Fibroblast of upper back skin (primary cell): Measurements from ENCODE around the gene VGLL4.

Experiments used
- DNase-seq: peaks from one replicate; pipeline ENCODE4 v3.0.0-alpha.2; 2013

VGLL4 gene

GRCh38 chr3:11546657-11547302, 96.9 kb downstream of the VGLL4 start:
- no peak for DNase-seq

GRCh38 chr3:11545186-11545851, 98.4 kb downstream of the VGLL4 start:
- DNase-seq: no peak

- peak; percentile 43 for DNase-seq
Observed at GRCh38 chr3:11544412-11545181, 99.1 kb downstream of the VGLL4 start.

GRCh38 chr3:11543948-11544387, 99.7 kb downstream of the VGLL4 start:
- no peak for DNase-seq

GRCh38 chr3:11543141-11543947, 100.4 kb downstream of the VGLL4 start:
- no peak for DNase-seq

GRCh38 chr3:11542551-11542950, 101.2 kb downstream of the VGLL4 start:
- DNase-seq: no peak

- no peak for DNase-seq
Observed at GRCh38 chr3:11541321-11542303, 102.1 kb downstream of the VGLL4 start.

GRCh38 chr3:11539677-11540076, 104.0 kb downstream of the VGLL4 start:
- no peak for DNase-seq

- DNase-seq: no peak
Observed at GRCh38 chr3:11539218-11539617, 104.5 kb downstream of the VGLL4 start.

GRCh38 chr3:11538581-11538980, 105.1 kb downstream of the VGLL4 start:
- no peak for DNase-seq

GRCh38 chr3:11536936-11537612, 106.6 kb downstream of the VGLL4 start:
- DNase-seq: no peak

GRCh38 chr3:11536132-11536935, 107.4 kb downstream of the VGLL4 start:
- no peak for DNase-seq

- DNase-seq: no peak
Observed at GRCh38 chr3:11535243-11535960, 108.3 kb downstream of the VGLL4 start.

GRCh38 chr3:11534793-11535101, 109.0 kb downstream of the VGLL4 start:
- no peak for DNase-seq

- DNase-seq: no peak
Observed at GRCh38 chr3:11534011-11534792, 109.5 kb downstream of the VGLL4 start.

- DNase-seq: peak; percentile 63
Observed at GRCh38 chr3:11532931-11533391, 110.8 kb downstream of the VGLL4 start.

GRCh38 chr3:11530153-11530721, 113.5 kb downstream of the VGLL4 start:
- peak; percentile 99 for DNase-seq

GRCh38 chr3:11529281-11529680, 114.4 kb downstream of the VGLL4 start:
- DNase-seq: no peak
